ENCODE results near the gene FLYWCH1.

The FLYWCH1 gene

GRCh38 chr16:2900526-2901075 is 11.1 kb upstream of the FLYWCH1 start:
- DNase-seq, result no peak

GRCh38 chr16:2902337-2903130 is 9.2 kb upstream of the FLYWCH1 start:
- no peak for DNase-seq

DNA sequence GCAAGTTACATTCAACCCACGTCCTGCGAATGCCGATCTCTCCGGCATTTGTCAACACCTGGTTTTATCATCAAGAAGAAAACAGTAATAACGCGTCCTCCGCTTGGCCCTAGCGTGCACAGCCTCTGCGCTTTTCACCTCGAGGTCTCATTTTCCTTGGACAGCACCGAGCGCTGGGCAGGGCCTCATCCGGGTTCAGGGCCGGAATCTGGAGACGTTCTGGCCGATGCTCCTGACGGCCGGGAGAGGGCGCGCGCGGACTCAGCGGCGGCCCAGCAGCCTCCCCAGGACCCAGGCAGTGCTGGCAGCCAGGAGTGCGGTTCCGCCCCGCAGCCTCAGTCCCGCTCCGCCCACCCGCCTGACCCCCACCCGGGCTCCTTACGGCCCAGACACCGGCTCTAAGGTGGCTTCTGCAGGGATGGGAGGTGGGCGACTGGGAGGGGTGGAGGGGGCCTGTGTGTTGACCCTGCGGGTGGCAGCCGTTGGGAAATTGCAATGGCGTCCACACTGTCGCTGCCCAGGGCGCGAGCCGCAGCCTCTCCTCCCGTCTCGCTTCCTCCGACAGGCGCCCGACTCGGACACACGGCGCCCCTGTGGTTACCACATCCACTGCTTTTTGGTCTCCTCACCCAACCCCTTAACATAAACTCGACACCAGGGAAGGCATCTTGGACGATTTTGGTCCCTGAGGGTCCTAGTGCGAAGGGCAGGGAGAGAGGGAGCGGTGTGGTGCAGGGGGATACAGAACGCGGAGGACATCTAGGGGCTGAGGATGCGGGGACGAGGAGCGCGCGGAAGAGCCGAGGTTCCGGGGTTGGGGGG is 7.4 kb upstream of the FLYWCH1 start:
- peak; percentile 80 for DNase-seq

- no peak for DNase-seq
These were observed 6.8 kb upstream of the FLYWCH1 start for GRCh38 chr16:2904922-2905240.

DNA sequence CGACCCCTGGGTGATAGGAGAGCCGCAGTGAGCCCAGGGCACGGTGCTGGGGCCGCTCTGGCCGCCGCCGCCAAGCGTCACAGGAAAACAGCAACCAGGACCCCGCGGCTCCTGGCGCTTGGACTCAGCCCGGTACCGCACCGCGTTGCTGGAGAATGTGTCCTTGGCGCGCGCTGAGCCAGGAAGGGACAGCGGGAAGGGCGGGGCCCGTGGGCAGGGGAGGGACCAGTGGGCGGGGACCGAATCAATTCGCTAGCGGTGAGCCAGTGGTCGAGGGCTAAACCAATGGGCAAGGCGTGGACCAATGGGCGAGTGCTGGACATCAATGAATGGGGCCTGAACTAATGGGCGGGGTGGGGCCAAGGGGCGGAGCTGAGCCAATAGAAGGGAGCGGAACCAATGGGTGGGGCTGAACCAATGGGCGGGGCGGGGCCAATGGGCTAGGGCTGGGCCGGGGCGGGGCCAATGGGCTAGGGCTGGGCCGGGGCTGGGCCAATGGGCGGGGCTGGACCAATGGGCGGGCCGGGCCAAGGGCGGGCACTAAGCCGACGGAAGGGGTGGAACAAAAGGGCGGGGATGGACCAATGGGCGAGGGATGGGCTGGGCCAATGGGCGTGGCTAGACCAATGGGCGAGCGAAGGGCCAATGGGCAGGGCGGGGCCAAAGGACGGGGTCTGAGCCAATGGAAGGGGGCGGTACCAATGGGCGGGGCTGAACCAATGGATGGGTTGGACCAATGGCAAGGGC is 6.3 kb upstream of the FLYWCH1 start:
- DNase-seq, result peak; percentile 97

DNA sequence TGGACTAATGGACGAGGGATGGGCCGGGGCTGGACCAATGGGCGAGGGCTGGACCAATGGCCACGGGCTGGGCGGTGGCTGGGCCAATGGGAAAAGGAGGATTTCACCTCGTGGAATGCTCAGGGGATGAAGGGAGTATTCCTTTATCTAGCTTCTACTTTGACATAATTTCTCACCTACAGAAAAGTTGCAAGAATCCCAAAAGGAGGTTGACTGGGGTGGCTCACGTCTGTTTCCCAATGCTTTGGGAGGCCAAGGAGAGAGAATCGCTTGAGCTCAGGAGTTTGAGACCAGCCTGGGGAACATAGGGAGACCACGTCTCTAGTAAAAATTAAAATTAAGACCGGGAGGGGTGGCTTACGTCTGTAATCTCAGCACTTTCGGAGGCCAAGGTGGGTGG is 5.7 kb upstream of the FLYWCH1 start:
- no peak for DNase-seq

DNA sequence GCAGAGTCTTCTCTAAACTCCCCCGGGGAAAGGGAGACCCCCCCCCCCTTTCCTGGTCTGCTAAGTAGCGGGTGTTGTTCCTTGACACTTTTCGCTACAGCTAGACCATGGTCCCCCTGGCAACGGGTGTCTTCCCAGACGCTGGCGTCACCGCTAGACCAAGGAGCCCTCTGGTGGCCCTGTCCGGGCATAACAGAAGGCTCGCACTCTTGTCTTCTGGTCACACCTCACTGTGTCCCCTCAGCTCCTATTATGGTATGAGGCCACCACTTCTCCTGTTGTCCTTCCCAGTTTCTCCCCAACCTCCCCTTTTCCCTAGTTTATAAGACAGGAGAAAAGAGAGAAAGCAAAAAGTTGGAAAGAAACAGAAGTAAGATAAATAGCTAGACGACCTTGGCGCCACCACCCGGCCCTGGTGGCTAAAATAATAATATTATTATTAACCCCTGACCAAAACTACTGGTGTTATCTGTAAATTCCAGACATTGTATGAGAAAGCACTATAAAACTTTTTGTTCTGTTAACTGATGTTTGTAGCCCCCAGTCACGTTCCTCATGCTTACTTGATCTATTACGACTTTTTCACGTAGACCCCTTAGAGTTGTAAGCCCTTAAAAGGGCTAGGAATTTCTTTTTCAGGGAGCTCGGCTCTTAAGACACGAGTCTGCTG is 4.5 kb upstream of the FLYWCH1 start:
- DNase-seq, result peak; percentile 5

DNA sequence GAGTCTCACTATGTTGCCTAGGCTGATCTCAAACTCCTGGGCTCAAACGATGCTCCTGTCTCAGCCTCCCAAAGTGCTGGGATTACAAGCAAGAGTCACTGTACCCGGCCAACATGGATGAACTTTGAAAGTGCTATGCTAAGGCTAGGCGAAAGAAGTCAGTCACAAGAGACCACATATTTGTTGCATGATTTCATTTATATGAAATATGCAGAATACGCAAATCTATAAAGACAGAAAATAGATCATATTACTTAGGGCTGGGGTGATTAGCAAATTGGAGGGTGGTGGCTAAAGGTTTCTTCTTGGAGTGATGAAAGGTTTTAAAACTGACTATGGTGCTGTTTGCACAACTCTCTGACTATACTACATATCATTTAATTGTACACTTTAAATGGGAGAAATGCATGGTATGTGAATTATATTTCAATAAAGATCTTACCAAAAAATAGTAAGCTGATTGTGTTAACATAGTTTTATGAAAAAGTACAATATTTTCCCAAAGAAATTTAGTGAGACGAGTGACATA is 1.2 kb upstream of the FLYWCH1 start:
- no peak for DNase-seq

DNA sequence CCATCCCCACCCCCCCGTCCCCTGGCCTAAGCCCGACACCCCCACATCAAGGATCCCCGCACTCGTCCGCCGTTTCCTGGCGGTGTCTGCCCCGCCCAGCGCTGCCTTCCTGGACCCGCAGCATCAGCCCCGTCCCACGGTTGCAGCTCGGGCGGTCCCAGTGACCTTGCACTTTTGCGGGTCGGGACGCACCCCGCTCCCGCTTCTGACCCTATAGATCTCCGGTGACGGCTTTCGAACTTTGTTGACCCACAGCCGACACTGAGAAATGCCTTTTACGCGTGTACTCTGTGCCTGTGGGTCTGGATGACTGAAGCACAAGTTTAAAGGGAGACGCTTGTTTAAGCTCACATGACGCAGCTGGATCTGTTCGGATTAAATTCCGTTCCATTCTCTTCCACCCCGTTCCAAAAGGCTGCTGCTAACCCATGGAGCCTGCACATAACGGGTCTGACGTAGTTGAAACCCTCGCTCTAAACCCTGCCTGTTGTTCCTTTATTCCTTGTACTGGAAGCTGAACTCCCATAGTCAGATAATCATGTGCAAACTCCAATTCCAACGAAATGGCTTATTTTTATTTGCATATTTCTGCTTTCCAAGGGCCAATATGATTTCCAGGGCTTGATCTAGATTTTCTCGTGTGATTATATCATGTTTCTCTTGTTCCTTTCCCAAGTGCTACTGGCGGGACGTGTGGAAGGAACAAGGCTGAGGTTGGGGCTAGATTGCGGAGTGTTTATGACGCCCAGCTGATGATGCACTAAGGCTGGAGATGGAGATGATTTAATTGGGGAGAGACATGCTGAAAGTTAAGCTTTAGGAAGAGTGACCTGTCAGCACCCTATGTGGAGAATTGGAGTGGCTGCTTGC is 834 bp downstream of the FLYWCH1 start:
- peak; percentile 25 for DNase-seq

DNA sequence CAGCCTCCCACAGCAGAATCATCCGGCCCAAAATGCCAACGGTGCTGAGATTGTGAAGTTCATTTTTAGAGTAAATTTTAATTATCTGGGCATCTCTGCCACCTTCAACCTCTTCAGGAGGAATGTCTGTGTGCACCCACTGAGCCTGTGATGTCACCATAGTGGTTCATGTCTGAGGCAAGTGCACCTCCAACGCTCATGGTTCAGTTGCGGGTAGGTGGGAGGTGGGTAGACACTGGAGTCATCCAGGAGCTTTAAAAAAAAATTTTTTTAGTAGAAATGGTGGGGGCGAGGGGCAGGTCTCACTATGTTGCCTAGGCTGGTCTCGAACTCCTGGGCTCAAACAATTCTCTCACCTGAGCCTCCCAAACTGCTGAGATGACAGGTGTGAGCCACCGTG is 1.9 kb downstream of the FLYWCH1 start:
- DNase-seq, result no peak

GRCh38 chr16:2914233-2914632 is 2.5 kb downstream of the FLYWCH1 start:
- no peak for DNase-seq

DNA sequence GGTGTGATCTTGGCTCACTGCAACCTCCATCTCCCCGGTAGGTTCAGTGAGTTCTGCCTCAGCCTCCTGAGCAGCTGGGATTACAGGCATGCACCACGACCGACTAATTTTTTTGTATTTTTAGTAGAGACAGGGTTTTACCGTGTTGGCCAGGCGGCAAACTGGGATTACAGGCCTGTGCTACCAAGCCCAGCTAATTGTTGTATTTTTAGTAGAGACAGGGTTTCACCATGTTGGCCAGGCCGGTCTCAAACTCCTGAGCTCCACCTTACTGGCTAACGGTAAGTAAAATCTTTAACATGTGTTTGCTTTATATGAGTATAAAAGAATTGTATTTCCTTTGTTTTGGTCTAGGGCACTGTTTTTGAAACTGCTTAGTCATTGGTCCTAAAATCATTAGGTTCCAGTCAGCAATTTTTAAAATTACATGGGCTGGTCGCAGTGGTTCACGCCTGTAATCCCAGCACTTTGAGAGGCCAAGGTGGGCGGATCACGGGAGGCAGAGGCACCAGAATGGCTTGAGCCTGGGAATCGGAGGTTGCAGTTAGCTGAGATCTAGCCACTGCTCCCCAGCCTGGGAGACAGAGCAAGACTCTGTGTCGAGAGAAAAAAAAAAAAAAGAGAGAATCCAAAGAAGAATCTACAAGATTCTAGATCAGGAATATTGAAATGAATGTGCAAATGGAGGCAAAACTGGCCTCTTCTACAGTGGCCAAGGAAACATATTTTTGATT is 3.6 kb downstream of the FLYWCH1 start:
- DNase-seq, result no peak

- DNase-seq, result peak; percentile 25
These were observed 8.0 kb downstream of the FLYWCH1 start for GRCh38 chr16:2919511-2920255.

GRCh38 chr16:2923481-2923880 is 11.8 kb downstream of the FLYWCH1 start:
- no peak for DNase-seq

GRCh38 chr16:2924901-2925755 is 13.4 kb downstream of the FLYWCH1 start:
- no peak for DNase-seq

DNA sequence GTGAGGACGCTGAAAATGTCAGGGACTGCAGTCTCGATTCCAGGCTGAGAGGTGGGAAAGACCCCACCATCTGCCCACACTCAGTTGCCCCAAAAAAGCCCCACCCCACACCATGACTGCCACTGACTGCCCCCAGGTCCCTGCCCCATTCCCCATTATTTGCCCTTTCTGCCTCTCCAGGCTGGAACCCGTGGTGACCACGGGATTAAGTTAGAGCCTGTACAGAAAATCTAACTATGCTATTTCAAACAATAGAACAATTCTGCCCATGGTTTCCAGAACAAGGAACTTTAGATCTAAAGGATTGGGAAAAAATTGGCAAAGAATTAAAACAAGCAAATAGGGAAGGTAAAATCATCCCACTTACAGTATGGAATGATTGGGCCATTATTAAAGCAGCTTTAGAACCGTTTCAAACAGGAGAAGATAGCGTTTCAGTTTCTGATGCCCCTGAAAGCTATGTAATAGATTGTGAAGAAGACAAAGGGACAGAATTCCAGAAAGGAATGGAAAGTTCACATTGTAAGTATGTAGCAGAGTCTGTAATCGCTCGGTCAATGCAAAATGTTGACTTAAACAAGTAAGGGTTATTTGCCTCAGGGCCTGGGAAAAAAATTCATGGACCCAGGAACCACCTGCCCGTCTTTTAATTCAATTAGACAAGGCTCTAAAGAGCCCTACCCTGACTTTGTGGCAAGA is 14.4 kb downstream of the FLYWCH1 start:
- no peak for DNase-seq

- peak; percentile 62 for DNase-seq
These were observed 14.9 kb downstream of the FLYWCH1 start for GRCh38 chr16:2926650-2926999.

DNA sequence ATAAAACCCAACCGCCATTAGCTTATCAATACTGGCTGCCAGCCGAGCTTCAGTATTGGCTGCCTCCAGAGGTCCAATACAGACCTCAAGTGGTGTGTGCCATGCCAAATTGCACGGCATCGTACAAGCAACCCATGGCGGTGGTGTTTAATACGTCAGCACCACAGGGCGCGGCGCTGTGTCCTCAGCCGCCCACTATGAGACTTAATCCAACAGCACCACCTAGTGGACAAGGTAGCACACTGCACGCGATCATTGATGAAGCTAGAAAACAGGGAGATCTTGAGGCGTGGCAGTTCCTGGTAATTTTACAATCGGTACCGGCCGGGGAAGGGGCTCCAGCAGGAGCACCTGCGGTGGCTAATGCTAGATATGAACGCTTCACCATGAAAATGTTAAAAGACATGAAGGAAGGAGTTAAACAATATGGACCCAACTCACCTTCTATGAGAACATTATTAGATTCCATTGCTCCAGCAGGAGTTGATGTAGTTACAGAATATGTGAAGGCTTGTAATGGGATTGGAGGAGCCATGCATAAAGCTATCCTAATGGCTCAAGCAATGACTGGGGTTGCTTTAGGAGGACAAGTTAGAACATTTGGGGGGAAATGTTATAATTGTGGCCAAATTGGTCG is 15.4 kb downstream of the FLYWCH1 start:
- DNase-seq, result peak; percentile 81

Data from DMS79 treated with DMSO at 0.1 percent for 48 hours (cell line).